WERI-Rb-1 (cell line): ENCODE data around the gene P3H2.

Source experiments
- DNase-seq: peaks from one replicate; pipeline ENCODE4 v3.0.0-alpha.2; 2020
- H3K27ac ChIP-seq: fragments of 250-450 bp; sonication (Bioruptor Pico); 2 replicates; pipeline ENCODE4 v1.5.1; 2020; ENCODE audit warnings: mild to moderate bottlenecking, moderate library complexity
- H3K27me3 ChIP-seq: fragments of 250-450 bp; sonication (Bioruptor Pico); 2 replicates; pipeline ENCODE4 v1.5.1; 2021; ENCODE audit warnings: mild to moderate bottlenecking, low read depth, moderate library complexity; ENCODE audit not compliant: insufficient read depth, severe bottlenecking
- H3K36me3 ChIP-seq: fragments of 250-450 bp; sonication (Bioruptor Pico); 2 replicates; pipeline ENCODE4 v1.5.1; 2020; ENCODE audit warnings: mild to moderate bottlenecking, moderate library complexity
- H3K4me3 ChIP-seq: 2 replicates; pipeline ENCODE4 v1.5.1; 2011; ENCODE audit warnings: low read depth, mild to moderate bottlenecking, control low read depth, low read length
- H3K9me3 ChIP-seq: fragments of 250-450 bp; sonication (Bioruptor Pico); 2 replicates; pipeline ENCODE4 v1.5.1; 2021; ENCODE audit warnings: mild to moderate bottlenecking, moderate library complexity; ENCODE audit not compliant: severe bottlenecking
- TF ChIP-seq, protein P1 (sequence below): IDR thresholded peaks from 2 replicates; pipeline ENCODE4 v1.5.1; 2011; ENCODE audit warnings: low read depth, mild to moderate bottlenecking, control low read depth, inconsistent platforms, low read length

The P3H2 gene

DNA sequence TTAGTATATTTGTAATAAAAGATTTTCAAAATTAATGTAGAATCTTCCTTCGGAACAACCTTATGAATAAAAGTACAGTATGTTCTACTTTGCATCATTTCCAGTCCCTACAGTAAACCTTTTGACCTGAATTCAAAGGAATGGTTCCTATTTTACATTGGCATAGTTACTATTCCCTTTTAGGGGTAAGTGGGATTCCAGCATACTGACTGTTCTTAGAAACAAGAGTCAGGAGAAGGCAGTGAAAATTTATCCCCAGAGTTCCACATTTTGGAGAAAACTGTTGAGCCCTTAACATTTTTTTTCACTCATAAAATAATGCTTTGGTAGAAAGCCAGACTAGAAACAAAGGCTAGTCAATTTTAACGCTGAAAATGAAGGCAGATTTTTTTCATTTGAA, 78.1 kb downstream of the P3H2 start:
- TF ChIP-seq, protein P1, sequence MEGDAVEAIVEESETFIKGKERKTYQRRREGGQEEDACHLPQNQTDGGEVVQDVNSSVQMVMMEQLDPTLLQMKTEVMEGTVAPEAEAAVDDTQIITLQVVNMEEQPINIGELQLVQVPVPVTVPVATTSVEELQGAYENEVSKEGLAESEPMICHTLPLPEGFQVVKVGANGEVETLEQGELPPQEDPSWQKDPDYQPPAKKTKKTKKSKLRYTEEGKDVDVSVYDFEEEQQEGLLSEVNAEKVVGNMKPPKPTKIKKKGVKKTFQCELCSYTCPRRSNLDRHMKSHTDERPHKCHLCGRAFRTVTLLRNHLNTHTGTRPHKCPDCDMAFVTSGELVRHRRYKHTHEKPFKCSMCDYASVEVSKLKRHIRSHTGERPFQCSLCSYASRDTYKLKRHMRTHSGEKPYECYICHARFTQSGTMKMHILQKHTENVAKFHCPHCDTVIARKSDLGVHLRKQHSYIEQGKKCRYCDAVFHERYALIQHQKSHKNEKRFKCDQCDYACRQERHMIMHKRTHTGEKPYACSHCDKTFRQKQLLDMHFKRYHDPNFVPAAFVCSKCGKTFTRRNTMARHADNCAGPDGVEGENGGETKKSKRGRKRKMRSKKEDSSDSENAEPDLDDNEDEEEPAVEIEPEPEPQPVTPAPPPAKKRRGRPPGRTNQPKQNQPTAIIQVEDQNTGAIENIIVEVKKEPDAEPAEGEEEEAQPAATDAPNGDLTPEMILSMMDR, result no peak

DNA sequence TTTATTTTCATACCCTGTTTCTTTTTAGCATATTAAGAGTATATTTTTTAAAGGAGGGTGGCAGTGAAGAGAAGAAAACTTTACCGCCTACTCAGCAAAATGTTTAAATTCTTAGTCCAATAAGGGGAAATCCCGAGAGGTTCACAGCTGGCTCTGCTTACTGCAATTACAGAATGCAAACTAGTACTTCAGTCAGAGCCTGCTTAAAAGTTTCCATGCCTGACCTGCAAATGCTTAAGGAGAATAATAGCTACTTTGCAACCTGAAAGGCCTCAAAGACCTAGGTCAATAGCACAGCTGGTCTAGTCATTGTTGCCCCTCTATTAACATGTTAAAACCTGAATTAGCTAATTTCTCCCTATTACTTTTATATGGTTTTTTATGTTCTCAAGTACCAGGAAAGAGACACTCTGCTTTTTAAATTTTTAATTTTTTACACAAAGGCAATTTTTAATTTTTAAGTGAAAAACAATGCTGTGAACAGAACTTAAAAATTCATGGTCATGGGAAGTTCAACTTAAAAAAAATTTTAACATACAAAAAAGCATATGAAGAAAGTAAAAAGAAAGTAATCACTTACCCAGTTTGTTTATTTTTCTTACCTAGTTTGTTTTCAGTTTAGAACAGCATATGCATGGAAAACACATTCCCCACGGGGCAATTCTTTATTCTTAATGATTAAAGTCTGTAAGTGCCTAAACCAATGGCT, 79.2 kb downstream of the P3H2 start:
- H3K27me3 ChIP-seq, result no peaks in the 10 kb centered on the region
- H3K4me3 ChIP-seq, result no peak overlapping the region
- TF ChIP-seq, protein P1, result no peak
- H3K36me3 ChIP-seq, result no peaks in the 10 kb centered on the region
- no peaks in the 10 kb centered on the region for H3K9me3 ChIP-seq
- H3K27ac ChIP-seq, result no peak overlapping the region
- DNase-seq, result no peak

More for the DNA sequence above, 78.1 kb downstream of the P3H2 start:
- Histone ChIP-seq H3K27me3 (no peaks in the 10 kb centered on the region), H3K36me3 (no peaks in the 10 kb centered on the region), H3K9me3 (no peaks in the 10 kb centered on the region), H3K4me3 (no peak overlapping the region), H3K27ac (no peak overlapping the region)
- no peak for DNase-seq

DNA sequence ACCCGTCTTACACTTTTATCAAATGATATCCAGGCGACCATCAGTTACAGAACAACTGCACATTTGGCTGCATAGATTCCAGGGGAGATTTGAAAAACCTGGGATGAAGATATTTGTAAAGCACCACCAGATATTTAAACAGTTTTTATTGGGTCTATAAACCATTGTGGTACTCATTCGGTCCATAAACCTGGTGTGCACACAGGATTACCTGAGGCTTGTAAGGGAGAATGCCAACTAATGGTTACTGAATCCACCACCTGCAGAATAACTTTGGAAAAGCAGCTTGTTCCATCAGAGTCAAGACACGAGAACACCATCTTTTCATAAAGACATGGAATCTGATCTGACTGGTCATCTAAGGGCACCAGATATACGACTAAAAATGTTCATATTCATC, 80.6 kb downstream of the P3H2 start:
- H3K4me3 ChIP-seq, result no peak overlapping the region
- H3K36me3 ChIP-seq, result no peaks in the 10 kb centered on the region
- no peaks in the 10 kb centered on the region for H3K9me3 ChIP-seq
- TF ChIP-seq, protein P1, result no peak
- no peak for DNase-seq
- H3K27ac ChIP-seq, result no peak overlapping the region
- H3K27me3 ChIP-seq, result no peaks in the 10 kb centered on the region

DNA sequence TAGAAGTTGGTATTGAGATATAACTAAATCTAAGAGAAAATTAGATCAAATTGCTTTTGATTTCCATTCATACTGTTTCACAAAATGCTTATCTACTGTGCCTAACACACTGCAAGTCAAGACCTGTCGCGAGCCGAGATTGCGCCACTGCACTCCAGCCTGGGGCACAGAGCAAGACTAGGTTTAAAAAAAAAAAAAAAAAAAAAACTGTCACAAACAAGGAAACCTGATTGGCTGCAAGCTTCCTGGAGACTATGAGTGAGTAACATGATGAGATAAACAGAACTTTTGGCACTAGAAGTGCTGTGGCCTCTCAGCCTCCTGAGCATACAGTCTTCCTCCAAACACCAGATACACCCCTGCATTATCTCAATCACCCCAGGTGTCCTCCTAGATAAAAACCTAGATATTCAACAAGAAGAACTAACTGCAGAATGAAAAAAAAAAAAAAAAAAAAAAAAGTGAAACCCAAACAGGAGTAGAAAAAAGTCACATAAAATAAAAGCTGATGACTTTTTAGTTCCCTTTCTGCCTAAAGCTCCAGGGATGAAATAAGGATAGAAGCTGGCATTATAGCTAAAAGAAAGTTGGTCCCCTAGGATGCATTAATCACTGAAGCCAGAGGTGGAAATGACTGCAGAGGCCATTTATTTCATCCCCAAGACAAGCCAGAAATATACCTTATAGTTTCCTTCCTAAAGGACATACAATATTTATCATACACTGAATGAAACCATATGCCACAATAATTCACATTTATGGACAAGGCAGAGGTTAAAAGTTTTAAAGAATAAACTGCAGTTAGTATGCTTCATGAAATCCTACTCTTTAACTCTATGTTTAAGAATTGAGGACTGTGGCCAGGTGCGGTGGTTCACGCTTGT, 82.4 kb downstream of the P3H2 start:
- DNase-seq, result no peak
- H3K27ac ChIP-seq, result no peak overlapping the region
- H3K4me3 ChIP-seq, result no peak overlapping the region
- H3K27me3 ChIP-seq, result no peaks in the 10 kb centered on the region
- H3K36me3 ChIP-seq, result no peaks in the 10 kb centered on the region
- TF ChIP-seq, protein P1, result no peak
- H3K9me3 ChIP-seq, result no peaks in the 10 kb centered on the region

DNA sequence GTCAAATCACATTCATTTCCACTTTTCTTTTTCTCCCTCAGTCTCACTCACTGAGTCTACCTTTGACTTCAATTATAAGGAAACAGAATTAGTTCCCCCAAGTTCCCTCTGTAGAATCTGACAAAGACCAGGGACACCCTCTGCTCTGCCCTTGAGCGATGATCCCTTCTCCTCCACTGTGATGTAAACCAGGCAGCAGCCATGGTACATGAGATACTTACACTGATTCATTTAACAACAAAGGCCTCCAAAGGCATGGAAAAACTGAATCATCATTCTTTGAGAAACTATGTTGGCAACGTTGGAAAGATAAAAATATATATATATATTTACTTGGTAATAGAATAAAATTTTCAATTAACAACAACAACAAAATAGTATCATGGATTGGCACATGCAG, 84.1 kb downstream of the P3H2 start:
- Histone ChIP-seq H3K27me3 (no peaks in the 10 kb centered on the region), H3K4me3 (no peak overlapping the region), H3K9me3 (no peaks in the 10 kb centered on the region), H3K36me3 (no peaks in the 10 kb centered on the region), H3K27ac (no peak overlapping the region)
- DNase-seq, result no peak
- TF ChIP-seq, protein P1, result no peak
